RWPE1 (cell line): ENCODE results near the gene RECQL5.

Experiments
- CTCF ChIA-PET: fragments of 350-600 bp; sonication (Branson Sonifier 250); formaldehyde crosslinking; extraction: SDS; loops from one replicate; lab custom pipeline; 2021; lab: Yijun Ruan, JAX
- POLR2A ChIA-PET: fragments of 400-600 bp; formaldehyde crosslinking; extraction: SDS; loops from one replicate; lab custom pipeline; 2020; ENCODE audit warnings: antibody characterized with exemption; ENCODE audit not compliant: low non-redundant PET; lab: Yijun Ruan, JAX
- DNase-seq: peaks from one replicate; pipeline ENCODE4 v3.0.0; 2012; ENCODE audit warnings: low spot score
- H3K27ac ChIP-seq: fragments of 450-650 bp; 2 replicates; pipeline ENCODE4 v1.5.1; 2017
- TF ChIP-seq, protein P1 (sequence below): fragments of 450-650 bp; conservative IDR thresholded peaks from 2 replicates; pipeline ENCODE4 v1.5.1; 2017; ENCODE audit warnings: low read depth, mild to moderate bottlenecking

The RECQL5 gene

DNA sequence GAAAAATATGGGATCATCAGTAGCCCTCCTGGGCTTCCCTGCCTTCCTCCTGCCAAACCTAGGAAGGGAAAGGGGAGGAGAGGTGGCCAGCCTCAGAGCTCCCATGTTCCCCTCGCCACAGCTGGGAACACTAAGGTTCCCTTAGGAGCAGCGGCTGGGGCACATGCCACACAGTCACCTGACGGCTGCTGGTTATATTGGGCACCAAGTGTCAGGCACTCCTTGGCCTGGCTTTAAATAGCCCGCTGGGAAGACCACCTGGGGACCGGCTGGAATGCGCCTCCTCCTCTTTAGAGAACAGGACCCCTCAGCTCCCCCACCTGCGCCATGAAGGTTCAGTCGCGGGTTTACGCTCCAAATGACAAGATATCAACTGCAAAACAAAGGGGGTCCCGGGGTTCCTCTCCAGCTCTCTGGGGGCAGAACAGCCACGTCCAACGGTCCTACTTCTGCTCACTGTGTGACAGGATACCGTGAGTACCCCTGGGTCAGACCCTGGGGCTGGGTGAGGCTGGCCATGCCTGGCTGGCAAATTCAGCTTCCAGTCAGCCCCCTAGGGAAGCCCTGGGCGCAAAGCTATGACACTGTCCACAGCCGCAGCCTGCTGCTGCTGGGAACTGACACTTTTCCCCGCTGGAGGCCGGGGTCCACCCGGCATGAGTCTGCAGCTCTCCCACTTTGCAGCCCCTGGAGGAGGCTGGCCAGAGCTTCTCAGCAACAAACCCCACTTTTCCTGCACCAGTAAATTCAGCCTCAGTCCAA, 30.4 kb downstream of the RECQL5 start:
- ChIA-PET CTCF (interaction anchor here (0.6 to 1.2 kb wide), 3 partner anchors 36 to 114 kb away, joined by 3 to 4 read pairs (median 3); no protein-coding TSS in a partner anchor), POLR2A (no interaction called here)
- no peak for DNase-seq
- TF ChIP-seq, protein P1, sequence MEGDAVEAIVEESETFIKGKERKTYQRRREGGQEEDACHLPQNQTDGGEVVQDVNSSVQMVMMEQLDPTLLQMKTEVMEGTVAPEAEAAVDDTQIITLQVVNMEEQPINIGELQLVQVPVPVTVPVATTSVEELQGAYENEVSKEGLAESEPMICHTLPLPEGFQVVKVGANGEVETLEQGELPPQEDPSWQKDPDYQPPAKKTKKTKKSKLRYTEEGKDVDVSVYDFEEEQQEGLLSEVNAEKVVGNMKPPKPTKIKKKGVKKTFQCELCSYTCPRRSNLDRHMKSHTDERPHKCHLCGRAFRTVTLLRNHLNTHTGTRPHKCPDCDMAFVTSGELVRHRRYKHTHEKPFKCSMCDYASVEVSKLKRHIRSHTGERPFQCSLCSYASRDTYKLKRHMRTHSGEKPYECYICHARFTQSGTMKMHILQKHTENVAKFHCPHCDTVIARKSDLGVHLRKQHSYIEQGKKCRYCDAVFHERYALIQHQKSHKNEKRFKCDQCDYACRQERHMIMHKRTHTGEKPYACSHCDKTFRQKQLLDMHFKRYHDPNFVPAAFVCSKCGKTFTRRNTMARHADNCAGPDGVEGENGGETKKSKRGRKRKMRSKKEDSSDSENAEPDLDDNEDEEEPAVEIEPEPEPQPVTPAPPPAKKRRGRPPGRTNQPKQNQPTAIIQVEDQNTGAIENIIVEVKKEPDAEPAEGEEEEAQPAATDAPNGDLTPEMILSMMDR, result no peak
- H3K27ac ChIP-seq, result peak overlapping the region; percentile 70

DNA sequence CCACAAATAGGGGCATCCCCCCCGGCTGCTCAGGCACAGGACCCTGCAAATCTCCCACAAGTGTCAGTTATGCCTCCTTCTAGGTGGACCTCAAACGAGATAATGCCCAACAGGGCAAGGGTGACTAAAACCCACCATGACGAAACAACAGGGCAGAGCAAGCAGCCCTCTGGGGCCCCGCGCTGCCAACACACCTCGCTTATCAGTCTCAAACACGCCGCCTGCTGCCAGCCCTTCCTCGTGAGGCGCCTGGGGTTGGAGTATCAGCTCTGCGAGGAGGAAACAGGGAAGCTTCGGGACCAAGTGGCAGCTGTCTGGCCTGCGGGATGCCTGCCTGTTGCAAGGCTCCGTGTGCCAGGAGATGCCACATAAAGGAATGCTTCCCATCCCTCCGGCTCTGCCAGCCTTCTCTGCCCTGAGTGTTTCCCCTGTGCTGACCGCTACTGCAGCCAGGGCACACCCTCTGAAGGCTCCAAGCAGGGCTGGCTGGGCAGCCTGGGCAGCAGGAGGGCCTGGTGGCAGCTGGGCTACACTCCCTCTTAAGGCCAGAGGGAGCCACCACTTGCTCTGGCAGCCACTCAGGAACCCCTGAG, 31.2 kb downstream of the RECQL5 start:
- ChIA-PET POLR2A (no interaction called here), CTCF (interaction anchor here (0.6 to 3.3 kb wide), 2 partner anchors 16 to 111 kb away, joined by 3 to 54 read pairs; no protein-coding TSS in a partner anchor)
- TF ChIP-seq, protein P1, result no peak
- H3K27ac ChIP-seq, result peak overlapping the region; percentile 70
- no peak for DNase-seq

DNA sequence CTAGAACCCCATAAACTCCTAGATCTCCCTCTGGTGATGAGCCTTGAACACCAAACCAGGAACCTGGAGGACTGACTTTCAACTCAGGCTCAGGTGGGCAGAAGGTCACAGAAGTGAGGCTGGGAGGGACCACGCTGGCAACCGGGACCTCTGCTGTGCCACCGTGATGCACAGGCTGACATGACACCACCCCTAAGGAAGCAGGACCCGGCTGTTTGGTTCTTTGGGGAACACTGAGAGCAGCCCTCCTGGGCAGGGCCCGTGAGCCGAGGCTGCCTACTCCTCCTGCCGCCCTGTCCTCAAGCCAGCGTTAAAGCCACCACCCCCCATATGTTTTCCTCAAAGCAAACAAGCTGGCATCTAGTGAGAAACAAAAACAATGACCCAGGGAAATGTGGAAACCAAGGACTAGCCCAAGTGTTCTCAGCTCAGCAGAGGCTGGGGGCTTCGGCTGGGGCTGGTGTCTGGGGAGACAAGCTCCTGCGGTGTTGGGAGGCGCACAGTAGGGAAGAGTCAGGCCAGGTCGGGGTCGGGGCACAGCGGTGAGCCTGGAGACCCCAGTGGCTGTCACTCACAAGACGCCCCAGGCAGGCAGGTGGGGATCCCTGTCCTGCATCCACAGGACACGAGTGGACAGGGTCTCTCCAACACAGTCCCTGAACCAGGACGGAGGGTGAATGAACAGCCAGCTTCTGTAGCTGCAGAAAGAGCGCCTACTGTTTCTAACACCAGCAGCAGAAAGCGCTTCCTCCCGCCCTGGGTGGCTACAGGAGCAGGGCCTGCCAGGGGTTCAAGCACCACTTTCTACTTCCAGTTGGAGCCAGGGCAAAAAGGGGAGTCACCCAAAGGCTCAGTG, 32.0 kb downstream of the RECQL5 start:
- ChIA-PET CTCF (interaction anchor here (0.6 to 3.3 kb wide), 5 partner anchors 11 to 847 kb away, joined by 4 to 54 read pairs (median 21); no protein-coding TSS in a partner anchor), POLR2A (no interaction called here)
- H3K27ac ChIP-seq, result peak overlapping the region; percentile 70
- DNase-seq, result no peak
- TF ChIP-seq, protein P1, result no peak

DNA sequence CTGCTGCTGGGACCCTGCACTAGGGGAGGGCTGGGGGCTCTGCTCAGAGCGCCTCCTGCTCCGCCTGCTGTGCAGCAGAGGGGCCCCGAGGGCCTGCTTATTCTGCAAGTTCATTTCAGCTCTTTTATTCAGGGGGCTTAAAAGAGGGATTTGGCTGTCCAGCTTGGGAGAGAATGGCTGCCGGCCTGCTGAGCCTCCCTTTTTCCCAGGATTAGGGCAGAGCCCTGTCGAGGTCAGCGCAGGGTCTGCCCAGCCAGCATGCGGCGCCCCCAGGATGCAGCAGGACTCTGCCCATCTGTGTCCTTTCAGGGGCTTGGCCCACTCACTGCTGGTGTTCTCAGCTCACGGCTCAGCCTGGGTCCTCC, 32.6 kb downstream of the RECQL5 start:
- TF ChIP-seq, protein P1, result no peak
- peak overlapping the region; percentile 70 for H3K27ac ChIP-seq
- CTCF ChIA-PET, result interaction anchor here (0.5 to 3.3 kb wide), 22 partner anchors 8 to 848 kb away, joined by 3 to 54 read pairs (median 6); partner anchors contain the start of genes CASKIN2, MIF4GD, RECQL5 and SAP30BP
- DNase-seq, result no peak
- POLR2A ChIA-PET, result no interaction called here

DNA sequence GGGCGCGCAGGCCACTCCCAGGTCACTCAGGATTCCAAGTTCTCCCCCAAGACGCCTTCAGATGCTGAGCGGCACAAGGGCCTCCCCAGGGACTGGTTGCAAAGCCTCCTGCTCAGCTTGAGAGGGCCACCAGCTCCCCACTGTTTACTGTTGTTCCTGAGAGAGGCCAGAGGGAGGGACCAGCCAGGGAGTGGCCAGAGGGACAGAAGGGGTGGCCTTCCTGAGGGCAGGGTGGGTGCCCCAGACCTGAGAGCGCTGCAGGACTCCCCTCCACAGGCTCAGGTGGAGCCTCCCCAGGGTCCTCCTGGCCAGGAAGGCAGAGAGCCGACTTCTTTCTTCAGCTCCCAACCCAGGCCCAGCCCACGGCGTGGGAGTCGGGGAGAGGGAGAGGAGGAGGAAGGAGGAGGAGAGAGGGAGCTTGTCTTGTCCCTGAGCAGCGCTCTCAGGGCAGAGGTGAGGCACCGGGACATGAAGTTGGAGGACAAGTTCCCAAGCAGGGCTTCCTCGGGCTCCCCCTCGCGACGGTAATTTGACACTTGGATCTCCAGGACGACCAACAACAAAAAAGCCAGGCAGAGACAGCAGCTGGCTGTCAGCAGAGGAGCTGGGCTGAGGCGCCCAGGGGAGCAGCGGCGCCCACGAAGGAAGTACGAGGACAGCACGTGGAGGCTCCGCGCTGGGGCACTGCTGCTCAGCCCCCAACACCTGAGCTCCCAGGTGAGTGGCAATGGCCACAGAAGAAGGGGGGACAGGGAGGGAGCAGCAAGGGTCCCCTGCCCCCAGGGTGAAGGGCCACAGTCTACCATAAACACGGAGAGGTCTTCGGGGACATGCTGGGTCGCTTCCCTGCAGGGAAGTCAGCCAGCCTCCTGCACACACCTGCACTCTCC, 33.2 kb downstream of the RECQL5 start:
- ChIA-PET POLR2A (interaction anchor here (1.1 kb wide), 1 partner anchor 19 kb away, joined by 3 read pairs; no protein-coding TSS in a partner anchor), CTCF (interaction anchor here (0.5 to 3.3 kb wide), 43 partner anchors 9 to 1925 kb away, joined by 3 to 54 read pairs (median 4); partner anchors contain the start of genes CASKIN2, ITGB4, MIF4GD and RECQL5)
- H3K27ac ChIP-seq, result peak overlapping the region; percentile 70
- TF ChIP-seq, protein P1, result peak; percentile 72
- peak; percentile 89 for DNase-seq
